GM18498 (cell line): Measurements from ENCODE around the gene TMIGD3.

Source experiments
- ATAC-seq: cut with Tn5 transposase; IDR thresholded peaks from one replicate; pipeline ENCODE4 v1.9.1; 2021; ENCODE audit warnings: mild to moderate bottlenecking, moderate library complexity; ENCODE audit not compliant: unreplicated experiment

The TMIGD3 gene

GRCh38 chr1:111476761-111477309 is 26.6 kb downstream of the TMIGD3 start:
- peak; percentile 82 for ATAC-seq

- ATAC-seq: no peak
Measured at GRCh38 chr1:111476214-111476613, 27.2 kb downstream of the TMIGD3 start.

GRCh38 chr1:111475701-111476100 is 27.7 kb downstream of the TMIGD3 start:
- ATAC-seq: no peak

- no peak for ATAC-seq
Measured at GRCh38 chr1:111474521-111474920, 28.9 kb downstream of the TMIGD3 start.

GRCh38 chr1:111474106-111474505 is 29.3 kb downstream of the TMIGD3 start:
- ATAC-seq: no peak

GRCh38 chr1:111471538-111471937 is 31.9 kb downstream of the TMIGD3 start:
- ATAC-seq: no peak

- ATAC-seq: peak; percentile 69
Measured at GRCh38 chr1:111471012-111471411, 32.4 kb downstream of the TMIGD3 start.

GRCh38 chr1:111470596-111470995 is 32.8 kb downstream of the TMIGD3 start:
- ATAC-seq: no peak

GRCh38 chr1:111469539-111469938 is 33.9 kb downstream of the TMIGD3 start:
- no peak for ATAC-seq

- ATAC-seq: no peak
Measured at GRCh38 chr1:111468717-111469100, 34.7 kb downstream of the TMIGD3 start.

- ATAC-seq: no peak
Measured at GRCh38 chr1:111467865-111468716, 35.3 kb downstream of the TMIGD3 start.

- no peak for ATAC-seq
Measured at GRCh38 chr1:111466480-111466879, 37.0 kb downstream of the TMIGD3 start.

GRCh38 chr1:111465754-111466153 is 37.7 kb downstream of the TMIGD3 start:
- ATAC-seq: no peak

GRCh38 chr1:111463029-111463683 is 40.3 kb downstream of the TMIGD3 start:
- ATAC-seq: no peak

GRCh38 chr1:111462370-111463028 is 40.9 kb downstream of the TMIGD3 start:
- ATAC-seq: no peak

GRCh38 chr1:111461765-111462164 is 41.7 kb downstream of the TMIGD3 start:
- no peak for ATAC-seq

- no peak for ATAC-seq
Measured at GRCh38 chr1:111455642-111456031, 47.8 kb downstream of the TMIGD3 start.

GRCh38 chr1:111454859-111455641 is 48.4 kb downstream of the TMIGD3 start:
- no peak for ATAC-seq

- no peak for ATAC-seq
Measured at GRCh38 chr1:111453706-111454105, 49.7 kb downstream of the TMIGD3 start.

GRCh38 chr1:111452581-111452980 is 50.9 kb downstream of the TMIGD3 start:
- no peak for ATAC-seq

- no peak for ATAC-seq
Measured at GRCh38 chr1:111450185-111450584, 53.2 kb downstream of the TMIGD3 start.
